H9 (cell line): ENCODE data around the gene NEURL1. TPM values are rescaled to one million over a fixed set of nuclear protein-coding genes. Genes with fewer than 3 reads are reported as not detected.

Source experiments
- DNase-seq: peaks from one replicate; pipeline ENCODE4 v3.0.0-alpha.2; 2017
- H2AFZ ChIP-seq: one replicate; pipeline ENCODE4 v1.6.1; 2013; ENCODE audit warnings: mild to moderate bottlenecking, low read length, control low read depth, moderate library complexity
- H2AK5ac ChIP-seq: 2 replicates; pipeline ENCODE4 v1.6.1; 2013; ENCODE audit warnings: low read length, control low read depth, mixed read lengths; ENCODE audit not compliant: insufficient read length
- H2BK120ac ChIP-seq: one replicate; pipeline ENCODE4 v1.6.1; 2013; ENCODE audit warnings: low read depth, mild to moderate bottlenecking, low read length, control low read depth, inconsistent platforms; ENCODE audit not compliant: poor library complexity, severe bottlenecking
- H2BK12ac ChIP-seq: 2 replicates; pipeline ENCODE4 v1.6.1; 2013; ENCODE audit warnings: low read length, control low read depth, mixed read lengths, low read depth; ENCODE audit not compliant: insufficient read length
- H2BK15ac ChIP-seq: 2 replicates; pipeline ENCODE4 v1.6.1; 2013; ENCODE audit warnings: low read depth, low read length, control low read depth
- H2BK20ac ChIP-seq: one replicate; pipeline ENCODE4 v1.6.1; 2013; ENCODE audit warnings: low read depth, mild to moderate bottlenecking, low read length, control low read depth, inconsistent platforms; ENCODE audit not compliant: poor library complexity, severe bottlenecking
- H2BK5ac ChIP-seq: 2 replicates; pipeline ENCODE4 v1.6.1; 2013; ENCODE audit warnings: low read length, control low read depth, mixed read lengths; ENCODE audit not compliant: insufficient read length
- H3K14ac ChIP-seq: 2 replicates; pipeline ENCODE4 v1.6.1; 2013; ENCODE audit warnings: low read length, control low read depth; ENCODE audit not compliant: insufficient read depth
- H3K18ac ChIP-seq: 2 replicates; pipeline ENCODE4 v1.6.1; 2013; ENCODE audit warnings: low read depth, mild to moderate bottlenecking, mixed read lengths, low read length, control low read depth; ENCODE audit not compliant: insufficient read length
- H3K23ac ChIP-seq: 2 replicates; pipeline ENCODE4 v1.6.1; 2013; ENCODE audit warnings: low read length, control low read depth, mixed read lengths, low read depth; ENCODE audit not compliant: insufficient read length
- H3K23me2 ChIP-seq: 2 replicates; pipeline ENCODE4 v1.6.1; 2013; ENCODE audit warnings: low read depth, mild to moderate bottlenecking, mixed read lengths, low read length, control low read depth; ENCODE audit not compliant: insufficient read length, poor library complexity, severe bottlenecking
- H3K27ac ChIP-seq: 2 replicates; pipeline ENCODE4 v1.5.1; 2013; ENCODE audit warnings: low read length, control low read depth, mixed read lengths, low read depth; ENCODE audit not compliant: insufficient read length
- H3K27me3 ChIP-seq: 2 replicates; pipeline ENCODE4 v1.6.1; 2013; ENCODE audit warnings: low read length, control low read depth, inconsistent platforms; ENCODE audit not compliant: insufficient read depth
- H3K4ac ChIP-seq: 2 replicates; pipeline ENCODE4 v1.6.1; 2013; ENCODE audit warnings: low read depth, mild to moderate bottlenecking, control low read depth, inconsistent platforms, low read length, moderate library complexity
- H3K4me1 ChIP-seq: 2 replicates; pipeline ENCODE4 v1.6.1; 2013; ENCODE audit warnings: low read length, control low read depth, inconsistent platforms; ENCODE audit not compliant: insufficient read depth
- H3K4me2 ChIP-seq: 2 replicates; pipeline ENCODE4 v1.6.1; 2013; ENCODE audit warnings: low read length, control low read depth, mixed read lengths; ENCODE audit not compliant: insufficient read length, insufficient read depth
- H3K56ac ChIP-seq: 2 replicates; pipeline ENCODE4 v1.6.1; 2013; ENCODE audit warnings: low read depth, mild to moderate bottlenecking, mixed read lengths, low read length, control low read depth; ENCODE audit not compliant: insufficient read length
- H3K79me1 ChIP-seq: 2 replicates; pipeline ENCODE4 v1.6.1; 2013; ENCODE audit warnings: low read depth, mild to moderate bottlenecking, moderate library complexity, low read length, control low read depth, inconsistent platforms; ENCODE audit not compliant: insufficient read depth, poor library complexity, severe bottlenecking
- H3K79me2 ChIP-seq: 2 replicates; pipeline ENCODE4 v1.6.1; 2013; ENCODE audit warnings: low read length, control low read depth, inconsistent platforms; ENCODE audit not compliant: insufficient read depth
- H3K9ac ChIP-seq: 2 replicates; pipeline ENCODE4 v1.6.1; 2013; ENCODE audit warnings: low read length, control low read depth, mixed read lengths; ENCODE audit not compliant: insufficient read length; ENCODE audit errors: extremely low read depth
- H3K9me3 ChIP-seq: one replicate; pipeline ENCODE4 v1.6.1; 2013; ENCODE audit warnings: low read depth, low read length, inconsistent platforms; ENCODE audit not compliant: control insufficient read depth
- H3T11ph ChIP-seq: one replicate; pipeline ENCODE4 v1.6.1; 2013; ENCODE audit warnings: mild to moderate bottlenecking, low read length, control low read depth, inconsistent platforms
- H4K20me1 ChIP-seq: one replicate; pipeline ENCODE4 v1.6.1; 2013; ENCODE audit not compliant: control insufficient read depth, insufficient read length, insufficient read depth
- H4K5ac ChIP-seq: 2 replicates; pipeline ENCODE4 v1.6.1; 2013; ENCODE audit warnings: low read depth, mild to moderate bottlenecking, mixed read lengths, low read length, control low read depth; ENCODE audit not compliant: insufficient read length
- H4K8ac ChIP-seq: replicated peaks from 2 replicates; pipeline ENCODE4 v1.6.1; 2013; ENCODE audit warnings: low read length, control low read depth, mixed read lengths, low read depth; ENCODE audit not compliant: insufficient read length
- H4K91ac ChIP-seq: 2 replicates; pipeline ENCODE4 v1.6.1; 2013; ENCODE audit warnings: low read depth, mild to moderate bottlenecking, moderate library complexity, mixed read lengths, low read length, control low read depth; ENCODE audit not compliant: insufficient read length
- H3K27ac Mint-ChIP-seq, 3 experiments: 2 replicates in 2 of 3; 3 replicates in 1 of 3; pipeline ENCODE4 v1.8.0; 2020 to 2021; ENCODE audit warnings: mixed read lengths in 3 of 3, mild to moderate bottlenecking in 1 of 3, moderate library complexity in 1 of 3
- H3K27me3 Mint-ChIP-seq: 2 replicates; pipeline ENCODE4 v1.8.0; 2021; ENCODE audit warnings: low read depth, mild to moderate bottlenecking, moderate library complexity, mixed read lengths
- H3K36me3 Mint-ChIP-seq, 3 experiments: 2 replicates in 2 of 3; 3 replicates in 1 of 3; pipeline ENCODE4 v1.8.0; 2020 to 2021; ENCODE audit warnings: low read depth in 3 of 3, mixed read lengths in 3 of 3; ENCODE audit not compliant: insufficient read depth in 1 of 3
- H3K4me1 Mint-ChIP-seq, 2 experiments: 2 replicates each; pipeline ENCODE4 v1.8.0; 2020; ENCODE audit warnings: mixed read lengths in 2 of 2
- H3K4me3 Mint-ChIP-seq, 2 experiments: 2 replicates in 1 of 2; 3 replicates in 1 of 2; pipeline ENCODE4 v1.8.0; 2020 to 2021; ENCODE audit warnings: mild to moderate bottlenecking in 2 of 2, mixed read lengths in 2 of 2, moderate library complexity in 1 of 2
- H3K9me3 Mint-ChIP-seq, 2 experiments: 2 replicates in 1 of 2; 3 replicates in 1 of 2; pipeline ENCODE4 v1.8.0; 2020; ENCODE audit warnings: mild to moderate bottlenecking in 2 of 2, mixed read lengths in 2 of 2, moderate library complexity in 1 of 2
- WGBS: extraction: QIAGEN DNeasy Blood & Tissue Kit; methylation state at CpG from one replicate; pipeline ENCODE4 v1.1.7; 2013; ENCODE audit warnings: missing lambda C conversion rate, low lambda C conversion rate, mixed read lengths; ENCODE audit not compliant: insufficient read length; ENCODE audit errors: extremely low coverage; 5-methylcytosine and 5-hydroxymethylcytosine counted together
- total RNA-seq: library from RNA; stranded (reverse); gene quantifications from 2 replicates; pipeline ENCODE4 v1.2.1, GENCODE V29; 2021
- TF ChIP-seq, protein P1 (sequence below): fragments of 200-600 bp; sonication (generic); conservative IDR thresholded peaks from 3 replicates; pipeline ENCODE4 v1.8.0; 2021; ENCODE audit warnings: antibody characterized with exemption, mild to moderate bottlenecking

Gene NEURL1
- total RNA-seq, 1 experiment from 2014 or later: 1.2 TPM

DNA sequence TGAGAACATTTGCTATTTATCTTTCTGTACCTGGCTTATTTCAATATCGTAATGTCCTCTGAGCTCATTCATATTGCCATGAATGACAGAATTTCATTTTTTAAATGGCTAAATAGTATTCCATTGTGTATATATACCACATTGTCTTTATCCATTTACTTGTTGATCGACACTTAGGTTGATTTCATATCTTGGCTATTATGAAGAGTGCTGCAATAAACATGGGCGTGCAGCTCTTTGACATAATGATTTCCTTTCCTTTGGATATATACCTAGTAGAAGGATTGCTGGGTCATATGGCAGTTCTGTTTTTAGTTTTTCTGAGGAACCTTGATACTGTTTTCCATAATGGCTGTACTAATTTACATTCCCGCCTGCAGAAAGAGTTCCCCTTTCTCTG lies 30.2 kb downstream of the NEURL1 start:
- Histone ChIP-seq H3K18ac (no peak overlapping the region), H3K9me3 (no peaks in the 10 kb centered on the region), H3K23ac (no peak overlapping the region), H3K27me3 (no peaks in the 10 kb centered on the region), H4K8ac (no peak overlapping the region), H3K9ac (no peak overlapping the region), H3K4ac (no peak overlapping the region), H2AFZ (no peak overlapping the region), H4K20me1 (no peaks in the 10 kb centered on the region), H2BK12ac (no peak overlapping the region), H2BK120ac (no peak overlapping the region), H2BK20ac (no peak overlapping the region), H2AK5ac (no peak overlapping the region), H2BK15ac (no peak overlapping the region), H3K14ac (no peak overlapping the region), H2BK5ac (no peak overlapping the region), H3K56ac (no peak overlapping the region), H3K79me2 (no peaks in the 10 kb centered on the region), H3K27ac (no peak overlapping the region), H3K23me2 (no peaks in the 10 kb centered on the region), H4K5ac (no peak overlapping the region), H3K4me1 (no peaks in the 10 kb centered on the region), H4K91ac (no peak overlapping the region), H3K4me2 (no peak overlapping the region), H3K79me1 (no peaks in the 10 kb centered on the region), H3T11ph (no peak overlapping the region)
- peaks cover 9 to 18% of the 10 kb centered on the region in 2 experiments; a peak in 4 of 5 replicates for H3K9me3 Mint-ChIP-seq
- no peak overlapping the region for H3K4me3 Mint-ChIP-seq
- H3K27ac Mint-ChIP-seq: no peak overlapping the region
- peaks cover 0 to 6% (median 0%) of the 10 kb centered on the region in 3 experiments; a peak in 2 of 7 replicates for H3K36me3 Mint-ChIP-seq
- no peak for DNase-seq
- H3K27me3 Mint-ChIP-seq: no peaks in the 10 kb centered on the region
- no CpG with 5 or more reads among the region's 4 CpGs for WGBS
- TF ChIP-seq, protein P1, sequence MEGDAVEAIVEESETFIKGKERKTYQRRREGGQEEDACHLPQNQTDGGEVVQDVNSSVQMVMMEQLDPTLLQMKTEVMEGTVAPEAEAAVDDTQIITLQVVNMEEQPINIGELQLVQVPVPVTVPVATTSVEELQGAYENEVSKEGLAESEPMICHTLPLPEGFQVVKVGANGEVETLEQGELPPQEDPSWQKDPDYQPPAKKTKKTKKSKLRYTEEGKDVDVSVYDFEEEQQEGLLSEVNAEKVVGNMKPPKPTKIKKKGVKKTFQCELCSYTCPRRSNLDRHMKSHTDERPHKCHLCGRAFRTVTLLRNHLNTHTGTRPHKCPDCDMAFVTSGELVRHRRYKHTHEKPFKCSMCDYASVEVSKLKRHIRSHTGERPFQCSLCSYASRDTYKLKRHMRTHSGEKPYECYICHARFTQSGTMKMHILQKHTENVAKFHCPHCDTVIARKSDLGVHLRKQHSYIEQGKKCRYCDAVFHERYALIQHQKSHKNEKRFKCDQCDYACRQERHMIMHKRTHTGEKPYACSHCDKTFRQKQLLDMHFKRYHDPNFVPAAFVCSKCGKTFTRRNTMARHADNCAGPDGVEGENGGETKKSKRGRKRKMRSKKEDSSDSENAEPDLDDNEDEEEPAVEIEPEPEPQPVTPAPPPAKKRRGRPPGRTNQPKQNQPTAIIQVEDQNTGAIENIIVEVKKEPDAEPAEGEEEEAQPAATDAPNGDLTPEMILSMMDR: no peak
- peaks cover 20 to 30% of the 10 kb centered on the region in 2 experiments for H3K4me1 Mint-ChIP-seq
